Measurements from ENCODE around the gene NCR1.
A peak's percentile ranks its signal among the peaks of the same experiment; 100 is the strongest.
"Not testable (repeated sequence)": the region's sequence is repeated elsewhere in the genome, so short reads cannot be mapped to it uniquely, and the experiment has no call there.

The NCR1 gene

DNA sequence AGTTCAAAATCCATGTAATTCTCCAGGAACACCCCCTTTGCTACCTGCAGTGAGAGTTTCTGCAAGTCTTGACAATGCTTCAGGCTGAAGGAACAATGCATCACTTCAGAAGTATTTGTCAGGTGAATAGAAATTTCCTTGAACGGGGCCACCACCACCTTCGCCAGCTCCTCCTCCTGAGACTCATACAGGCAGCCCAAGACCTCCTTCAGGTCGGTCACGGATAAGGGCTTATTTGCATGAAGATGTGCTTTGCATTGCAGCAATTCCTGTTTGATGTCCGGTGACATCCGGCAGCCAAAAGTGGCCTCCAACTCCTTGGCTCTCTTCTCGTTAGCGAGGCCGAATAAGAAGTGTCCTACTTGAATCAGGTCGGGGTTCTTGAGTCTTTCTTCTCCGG, 33.0 kb downstream of the NCR1 start:
- peak overlapping the region; percentile 44; the same call in 1 of the 2 replicates for H3K4me2 ChIP-seq (ENCODE audit: low read depth, low read length)
- TF ChIP-seq, protein P1, sequence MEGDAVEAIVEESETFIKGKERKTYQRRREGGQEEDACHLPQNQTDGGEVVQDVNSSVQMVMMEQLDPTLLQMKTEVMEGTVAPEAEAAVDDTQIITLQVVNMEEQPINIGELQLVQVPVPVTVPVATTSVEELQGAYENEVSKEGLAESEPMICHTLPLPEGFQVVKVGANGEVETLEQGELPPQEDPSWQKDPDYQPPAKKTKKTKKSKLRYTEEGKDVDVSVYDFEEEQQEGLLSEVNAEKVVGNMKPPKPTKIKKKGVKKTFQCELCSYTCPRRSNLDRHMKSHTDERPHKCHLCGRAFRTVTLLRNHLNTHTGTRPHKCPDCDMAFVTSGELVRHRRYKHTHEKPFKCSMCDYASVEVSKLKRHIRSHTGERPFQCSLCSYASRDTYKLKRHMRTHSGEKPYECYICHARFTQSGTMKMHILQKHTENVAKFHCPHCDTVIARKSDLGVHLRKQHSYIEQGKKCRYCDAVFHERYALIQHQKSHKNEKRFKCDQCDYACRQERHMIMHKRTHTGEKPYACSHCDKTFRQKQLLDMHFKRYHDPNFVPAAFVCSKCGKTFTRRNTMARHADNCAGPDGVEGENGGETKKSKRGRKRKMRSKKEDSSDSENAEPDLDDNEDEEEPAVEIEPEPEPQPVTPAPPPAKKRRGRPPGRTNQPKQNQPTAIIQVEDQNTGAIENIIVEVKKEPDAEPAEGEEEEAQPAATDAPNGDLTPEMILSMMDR (IDR thresholded peaks at IDR 0.05; ENCODE audit: low read length), result no peak
- TF ChIP-seq EZH2phosphoT487 (IDR thresholded peaks at IDR 0.05; ENCODE audit: low read length), result no peak
- no peaks in the 10 kb centered on the region for H3K9me3 ChIP-seq (replicated peaks; ENCODE audit: insufficient read depth, low read length)
- H3F3A ChIP-seq (ENCODE audit: insufficient read depth, low read length), result peaks cover 12% of the 10 kb centered on the region
- no peaks in the 10 kb centered on the region for H3K9me2 ChIP-seq (replicated peaks; ENCODE audit: insufficient read depth, low read length)
- H3K36me3 ChIP-seq (replicated peaks; ENCODE audit: insufficient read depth, low read length), result no peaks in the 10 kb centered on the region
- 0 out of 2 replicates have a peak overlapping the region, but pooled peaks have one; percentile 7 for H2AFZ ChIP-seq (ENCODE audit: low read length)
- H3K4me1 ChIP-seq (ENCODE audit: low read length), result no peaks in the 10 kb centered on the region
- DNase-seq, result peak; percentile 73
- H4K20me1 ChIP-seq (ENCODE audit: insufficient read depth, low read length), result no peaks in the 10 kb centered on the region
- H3K9ac ChIP-seq (ENCODE audit: low read length), result peak overlapping the region; percentile 54
- peak overlapping the region; percentile 76 for H3K27ac ChIP-seq (ENCODE audit: low read length)
- peak overlapping the region; percentile 60 for H3K4me3 ChIP-seq (ENCODE audit: low read length)
- H3K79me2 ChIP-seq (ENCODE audit: low read length), result peaks cover 14% of the 10 kb centered on the region
- H3K27me3 ChIP-seq (replicated peaks; ENCODE audit: insufficient read depth, low read length), result 0 out of 2 replicates have a peak, but pooled peaks cover 3% of the 10 kb centered on the region

DNA sequence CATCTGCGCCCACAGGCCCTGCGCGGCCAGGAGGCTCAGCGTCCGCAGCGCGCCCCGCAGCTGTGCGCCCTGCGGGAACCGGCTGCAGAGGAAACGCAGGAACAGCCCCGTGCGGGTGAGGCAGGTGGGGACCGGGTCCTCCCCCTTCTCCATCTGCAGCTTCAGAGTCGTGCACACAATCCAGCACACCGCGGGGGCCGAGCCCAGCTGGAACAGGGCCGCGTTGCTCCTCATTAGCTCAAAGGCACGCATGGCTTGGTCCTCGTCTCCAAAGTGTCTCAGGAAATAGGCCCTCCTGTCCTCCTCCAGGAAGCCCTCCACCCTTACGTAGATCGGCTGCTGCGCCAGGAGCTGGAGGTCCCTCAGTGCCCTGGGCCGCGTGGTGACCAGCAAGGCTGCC, 33.6 kb downstream of the NCR1 start:
- not testable (repeated sequence) for H3K27ac ChIP-seq (ENCODE audit: low read length); H2AFZ ChIP-seq (ENCODE audit: low read length); H3K4me2 ChIP-seq (ENCODE audit: low read depth, low read length); H3K4me1 ChIP-seq (ENCODE audit: low read length); H3K9me2 ChIP-seq (replicated peaks; ENCODE audit: insufficient read depth, low read length); H3K36me3 ChIP-seq (replicated peaks; ENCODE audit: insufficient read depth, low read length); H4K20me1 ChIP-seq (ENCODE audit: insufficient read depth, low read length); H3K27me3 ChIP-seq (replicated peaks; ENCODE audit: insufficient read depth, low read length); H3K9ac ChIP-seq (ENCODE audit: low read length); H3K4me3 ChIP-seq (ENCODE audit: low read length); H3K9me3 ChIP-seq (replicated peaks; ENCODE audit: insufficient read depth, low read length); DNase-seq
- Histone ChIP-seq H3K79me2 (ENCODE audit: low read length) (peaks cover 14% of the 10 kb centered on the region), H3F3A (ENCODE audit: insufficient read depth, low read length) (peaks cover 12% of the 10 kb centered on the region)

DNA sequence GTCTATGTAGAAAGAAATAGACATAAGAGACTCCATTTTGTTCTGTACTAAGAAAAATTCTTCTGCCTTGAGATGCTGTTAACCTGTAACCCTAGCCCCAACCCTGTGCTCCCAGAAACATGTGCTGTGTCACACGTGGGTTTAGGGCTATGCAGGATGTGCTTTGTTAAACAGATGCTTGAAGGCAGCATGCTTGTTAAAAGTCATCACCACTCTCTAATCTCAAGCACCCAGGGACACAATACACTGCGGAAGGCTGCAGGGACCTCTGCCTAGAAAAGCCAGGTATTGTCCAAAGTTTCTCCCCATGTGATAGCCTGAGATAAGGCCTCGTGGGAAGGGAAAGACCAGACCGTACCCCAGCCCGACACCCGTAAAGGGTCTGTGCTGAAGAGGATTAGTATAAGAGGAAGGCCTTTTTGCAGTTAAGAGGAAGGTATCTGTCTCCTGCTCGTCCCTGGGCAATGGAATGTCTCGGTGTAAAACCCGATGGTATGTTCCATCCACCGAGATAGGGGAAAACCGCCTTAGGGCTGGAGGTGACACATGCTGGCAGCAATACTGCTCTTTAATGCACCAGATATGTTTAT, 37.9 kb downstream of the NCR1 start:
- H3K4me2 ChIP-seq (ENCODE audit: low read depth, low read length); H3K27ac ChIP-seq (ENCODE audit: low read length); H3F3A ChIP-seq (ENCODE audit: insufficient read depth, low read length); H3K36me3 ChIP-seq (replicated peaks; ENCODE audit: insufficient read depth, low read length); H3K27me3 ChIP-seq (replicated peaks; ENCODE audit: insufficient read depth, low read length); H2AFZ ChIP-seq (ENCODE audit: low read length); H3K79me2 ChIP-seq (ENCODE audit: low read length); DNase-seq; H3K9me2 ChIP-seq (replicated peaks; ENCODE audit: insufficient read depth, low read length); H3K9ac ChIP-seq (ENCODE audit: low read length); H3K4me1 ChIP-seq (ENCODE audit: low read length); H3K9me3 ChIP-seq (replicated peaks; ENCODE audit: insufficient read depth, low read length); H4K20me1 ChIP-seq (ENCODE audit: insufficient read depth, low read length); H3K4me3 ChIP-seq (ENCODE audit: low read length): not testable (repeated sequence)

DNA sequence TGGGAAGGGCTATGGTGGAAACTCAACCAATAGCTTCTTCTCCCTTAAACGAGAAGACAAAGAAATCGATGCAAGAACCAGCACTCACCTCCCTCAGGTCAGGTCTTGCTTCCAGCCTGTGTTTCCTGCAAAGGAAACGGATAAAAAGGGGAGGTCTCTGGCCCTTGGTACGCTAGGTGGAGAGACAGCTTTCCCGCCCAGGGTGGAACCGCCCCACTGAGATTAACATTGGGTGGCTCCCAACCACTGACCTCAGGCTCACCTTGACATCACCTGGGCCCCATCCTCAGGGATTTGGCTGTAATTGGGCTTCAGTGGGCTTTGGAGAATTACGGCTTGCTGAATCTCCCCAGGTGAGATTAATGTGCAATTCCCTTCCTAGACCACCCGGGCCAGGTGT, 41.4 kb downstream of the NCR1 start, which contains the start of gene NLRP7:
TSS of gene NLRP7 (minus strand) at position 150 of the 400 bp plus-strand sequence.
- no peaks in the 10 kb centered on the region for H3F3A ChIP-seq (ENCODE audit: insufficient read depth, low read length)
- H3K27me3 ChIP-seq (replicated peaks; ENCODE audit: insufficient read depth, low read length), result 0 out of 2 replicates have a peak, but pooled peaks cover 5% of the 10 kb centered on the region
- H3K27ac ChIP-seq (ENCODE audit: low read length), result no peak within 1 kb of the TSS
- no peak for TF ChIP-seq EZH2phosphoT487 (IDR thresholded peaks at IDR 0.05; ENCODE audit: low read length)
- TF ChIP-seq, protein P1 (IDR thresholded peaks at IDR 0.05; ENCODE audit: low read length), result no peak
- TF ChIP-seq EZH2 (optimal IDR thresholded peaks at IDR 0.05; ENCODE audit: low read depth, low read length), result no peak
- H4K20me1 ChIP-seq (ENCODE audit: insufficient read depth, low read length), result no peaks in the 10 kb centered on the region
- no peaks in the 10 kb centered on the region for H3K79me2 ChIP-seq (ENCODE audit: low read length)
- no peaks in the 10 kb centered on the region for H3K9me3 ChIP-seq (replicated peaks; ENCODE audit: insufficient read depth, low read length)
- peaks cover 9% of the 10 kb centered on the region; the same call in 1 of the 2 replicates for H3K4me1 ChIP-seq (ENCODE audit: low read length)
- H3K36me3 ChIP-seq (replicated peaks; ENCODE audit: insufficient read depth, low read length), result no peaks in the 10 kb centered on the region
- no peak for DNase-seq
- no peak within 1 kb of the TSS for H3K4me3 ChIP-seq (ENCODE audit: low read length)
- H3K9ac ChIP-seq (ENCODE audit: low read length), result no peak within 1 kb of the TSS
- no peak within 1 kb of the TSS for H3K4me2 ChIP-seq (ENCODE audit: low read depth, low read length)
- no peaks in the 10 kb centered on the region for H3K9me2 ChIP-seq (replicated peaks; ENCODE audit: insufficient read depth, low read length)
- H2AFZ ChIP-seq (ENCODE audit: low read length), result no peak within 1 kb of the TSS
